Left renal pelvis (tissue), 4 donors: Measurements from ENCODE around the gene CDHR3. TPM values are rescaled to one million over a fixed set of nuclear protein-coding genes. Genes with fewer than 3 reads are reported as not detected.

Source experiments
- DNase-seq, 4 donors: peaks; one replicate each; pipeline ENCODE4 v3.0.0-alpha.2; 2013; ENCODE audit warnings: low read depth in 4 of 4, low spot score in 3 of 4
- polyA plus RNA-seq, 4 donors: library from polyadenylated mRNA; unstranded; fragments of 120-200 nt; gene quantifications; one replicate each; pipeline ENCODE4 v1.2.1, GENCODE V29; 2013; ENCODE audit not compliant: insufficient read length in 4 of 4

The CDHR3 gene
- polyA plus RNA-seq, 4 donors, result 5.9 to 9.2 (median 6.5) TPM

- DNase-seq, result no peak
These were observed 58.3 kb downstream of the CDHR3 start for GRCh38 chr7:106021151-106022067.

- DNase-seq, result no peak
These were observed 59.2 kb downstream of the CDHR3 start for GRCh38 chr7:106022193-106022821.

- no peak for DNase-seq
These were observed 60.6 kb downstream of the CDHR3 start for GRCh38 chr7:106023369-106024322.

- DNase-seq, result no peak
These were observed 63.0 kb downstream of the CDHR3 start for GRCh38 chr7:106026101-106026500.

GRCh38 chr7:106029451-106029850 is 66.4 kb downstream of the CDHR3 start:
- no peak for DNase-seq

GRCh38 chr7:106029941-106030340 is 66.9 kb downstream of the CDHR3 start:
- no peak for DNase-seq

GRCh38 chr7:106031300-106032035 is 68.4 kb downstream of the CDHR3 start:
- DNase-seq, result no peak

GRCh38 chr7:106032295-106032694 is 69.2 kb downstream of the CDHR3 start:
- DNase-seq, result no peak

- DNase-seq, result no peak
These were observed 70.7 kb downstream of the CDHR3 start for GRCh38 chr7:106033735-106034134.

- DNase-seq, result no peak
These were observed 71.3 kb downstream of the CDHR3 start for GRCh38 chr7:106034383-106034782.

GRCh38 chr7:106035568-106035967 is 72.5 kb downstream of the CDHR3 start:
- no peak for DNase-seq

- no peak for DNase-seq
These were observed 72.9 kb downstream of the CDHR3 start for GRCh38 chr7:106036004-106036403.

- DNase-seq, result no peak
These were observed 74.6 kb downstream of the CDHR3 start for GRCh38 chr7:106037489-106038176.

GRCh38 chr7:106038289-106038688 is 75.2 kb downstream of the CDHR3 start:
- no peak for DNase-seq

- DNase-seq, result no peak
These were observed 75.9 kb downstream of the CDHR3 start for GRCh38 chr7:106038916-106039315.

- DNase-seq, result peak; percentile 69 to 74 (median 72)
These were observed 76.5 kb downstream of the CDHR3 start for GRCh38 chr7:106039486-106040060.

- DNase-seq, result no peak
These were observed 78.2 kb downstream of the CDHR3 start for GRCh38 chr7:106041140-106041717.

GRCh38 chr7:106042196-106042611 is 79.1 kb downstream of the CDHR3 start:
- no peak for DNase-seq

- no peak for DNase-seq
These were observed 82.1 kb downstream of the CDHR3 start for GRCh38 chr7:106045139-106045538.
